ENCODE data around the gene DPYSL3. TPM values are rescaled to one million over a fixed set of nuclear protein-coding genes. Genes with fewer than 3 reads are reported as not detected.

DPYSL3 gene
- total RNA-seq, 1 donor from 2014 or later: 42.4 TPM

DNA sequence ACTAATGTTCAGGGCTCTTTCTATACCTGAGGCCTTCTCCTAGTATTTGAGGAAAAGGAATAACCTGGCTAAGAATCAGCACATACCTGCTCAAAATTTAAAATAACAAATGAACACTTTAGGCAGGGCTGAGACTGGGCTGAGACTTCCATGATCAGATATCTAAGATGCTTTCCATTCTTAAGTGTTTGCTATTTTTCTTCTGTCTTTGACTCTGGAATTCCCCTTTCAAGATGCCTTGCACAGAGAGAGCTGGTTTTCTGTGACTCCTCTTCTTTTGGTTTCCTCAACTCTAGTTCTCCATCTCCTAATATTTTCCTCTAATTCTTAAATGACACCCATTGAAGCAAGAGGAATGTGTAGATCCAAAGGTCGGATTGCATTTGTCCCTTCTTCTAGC lies 61.1 kb downstream of the DPYSL3 start:
- Histone ChIP-seq H3K27me3 (ENCODE audit: control insufficient read depth, insufficient read depth, low read length) (no peaks in the 10 kb centered on the region), H3K4me3 (ENCODE audit: low read depth, low read length) (no peak overlapping the region), H3K36me3 (ENCODE audit: control insufficient read depth, insufficient read depth, low read length) (no peaks in the 10 kb centered on the region)
- TF ChIP-seq, protein P1, sequence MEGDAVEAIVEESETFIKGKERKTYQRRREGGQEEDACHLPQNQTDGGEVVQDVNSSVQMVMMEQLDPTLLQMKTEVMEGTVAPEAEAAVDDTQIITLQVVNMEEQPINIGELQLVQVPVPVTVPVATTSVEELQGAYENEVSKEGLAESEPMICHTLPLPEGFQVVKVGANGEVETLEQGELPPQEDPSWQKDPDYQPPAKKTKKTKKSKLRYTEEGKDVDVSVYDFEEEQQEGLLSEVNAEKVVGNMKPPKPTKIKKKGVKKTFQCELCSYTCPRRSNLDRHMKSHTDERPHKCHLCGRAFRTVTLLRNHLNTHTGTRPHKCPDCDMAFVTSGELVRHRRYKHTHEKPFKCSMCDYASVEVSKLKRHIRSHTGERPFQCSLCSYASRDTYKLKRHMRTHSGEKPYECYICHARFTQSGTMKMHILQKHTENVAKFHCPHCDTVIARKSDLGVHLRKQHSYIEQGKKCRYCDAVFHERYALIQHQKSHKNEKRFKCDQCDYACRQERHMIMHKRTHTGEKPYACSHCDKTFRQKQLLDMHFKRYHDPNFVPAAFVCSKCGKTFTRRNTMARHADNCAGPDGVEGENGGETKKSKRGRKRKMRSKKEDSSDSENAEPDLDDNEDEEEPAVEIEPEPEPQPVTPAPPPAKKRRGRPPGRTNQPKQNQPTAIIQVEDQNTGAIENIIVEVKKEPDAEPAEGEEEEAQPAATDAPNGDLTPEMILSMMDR (IDR thresholded peaks at IDR 0.05; ENCODE audit: insufficient read depth, low read length, poor library complexity, severe bottlenecking): no peak
- no peak for DNase-seq (ENCODE audit: low read depth)

DNA sequence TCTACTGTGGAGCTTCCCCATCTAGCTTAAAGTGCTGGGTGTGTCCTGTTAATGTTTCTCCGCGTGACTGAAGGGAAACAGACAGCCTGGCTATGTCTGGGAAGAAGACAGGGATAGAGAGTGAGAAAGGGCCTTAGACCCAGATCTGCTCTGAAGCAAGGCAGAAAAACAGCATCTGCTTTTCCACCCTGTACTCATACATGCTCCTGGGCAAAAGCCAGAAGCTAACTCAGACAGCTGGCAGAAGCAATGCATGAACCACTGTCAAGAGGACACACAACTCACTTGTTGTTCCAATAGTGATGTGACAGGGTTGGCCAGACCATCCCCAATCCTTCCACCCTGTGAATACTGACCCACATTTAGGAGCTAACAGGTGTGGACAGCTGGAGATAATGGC lies 63.3 kb downstream of the DPYSL3 start:
- TF ChIP-seq, protein P1 (IDR thresholded peaks at IDR 0.05; ENCODE audit: insufficient read depth, low read length, poor library complexity, severe bottlenecking): no peak
- H3K36me3 ChIP-seq (ENCODE audit: control insufficient read depth, insufficient read depth, low read length): no peaks in the 10 kb centered on the region
- H3K27me3 ChIP-seq (ENCODE audit: control insufficient read depth, insufficient read depth, low read length): no peaks in the 10 kb centered on the region
- no peak for DNase-seq (ENCODE audit: low read depth)
- H3K4me3 ChIP-seq (ENCODE audit: low read depth, low read length): no peak overlapping the region

DNA sequence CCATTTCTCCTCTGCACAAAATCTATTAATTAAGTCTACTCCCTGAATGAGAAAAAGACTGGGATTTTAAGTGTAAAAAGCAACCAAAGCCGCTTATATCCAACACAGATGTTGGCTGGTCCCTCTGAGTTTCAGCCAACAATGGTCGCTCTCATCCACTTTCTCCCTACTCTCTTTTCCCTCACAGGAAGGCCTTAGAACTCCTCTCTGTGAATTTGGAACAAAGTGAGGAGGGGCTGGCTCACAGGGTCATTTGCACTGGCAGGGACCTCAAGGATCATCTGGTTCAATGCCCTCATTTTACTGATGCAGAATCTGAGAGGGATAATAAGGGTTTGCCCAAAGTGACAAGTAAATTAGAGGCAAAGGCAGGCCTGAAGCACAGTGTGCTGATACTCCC lies 64.0 kb downstream of the DPYSL3 start:
- TF ChIP-seq, protein P1 (IDR thresholded peaks at IDR 0.05; ENCODE audit: insufficient read depth, low read length, poor library complexity, severe bottlenecking): no peak

DNA sequence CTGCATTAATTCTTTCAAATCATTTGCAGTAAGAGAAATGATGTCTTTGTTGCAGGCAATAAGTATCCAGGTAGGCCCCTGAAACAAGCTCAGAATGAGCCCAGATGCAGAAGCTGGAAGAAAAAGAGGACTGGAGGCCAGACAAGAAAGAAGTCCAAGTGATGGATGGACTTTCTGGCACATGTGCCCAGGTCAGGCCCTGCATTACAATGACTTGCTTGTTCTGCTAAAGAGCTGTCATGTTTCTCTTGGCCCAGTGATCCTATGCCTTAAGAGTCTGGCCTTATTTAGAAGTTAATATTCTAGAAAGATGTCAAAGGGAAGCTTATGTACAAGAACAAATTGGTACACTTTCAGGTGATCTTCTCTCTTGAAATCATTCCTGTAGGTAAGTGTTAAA lies 64.8 kb downstream of the DPYSL3 start:
- H3K27me3 ChIP-seq (ENCODE audit: control insufficient read depth, insufficient read depth, low read length): no peaks in the 10 kb centered on the region

More for the DNA sequence above, 64.0 kb downstream of the DPYSL3 start:
- no peaks in the 10 kb centered on the region for H3K36me3 ChIP-seq (ENCODE audit: control insufficient read depth, insufficient read depth, low read length)
- no peak for DNase-seq (ENCODE audit: low read depth)
- no peaks in the 10 kb centered on the region for H3K27me3 ChIP-seq (ENCODE audit: control insufficient read depth, insufficient read depth, low read length)
- no peak overlapping the region for H3K4me3 ChIP-seq (ENCODE audit: low read depth, low read length)

DNA sequence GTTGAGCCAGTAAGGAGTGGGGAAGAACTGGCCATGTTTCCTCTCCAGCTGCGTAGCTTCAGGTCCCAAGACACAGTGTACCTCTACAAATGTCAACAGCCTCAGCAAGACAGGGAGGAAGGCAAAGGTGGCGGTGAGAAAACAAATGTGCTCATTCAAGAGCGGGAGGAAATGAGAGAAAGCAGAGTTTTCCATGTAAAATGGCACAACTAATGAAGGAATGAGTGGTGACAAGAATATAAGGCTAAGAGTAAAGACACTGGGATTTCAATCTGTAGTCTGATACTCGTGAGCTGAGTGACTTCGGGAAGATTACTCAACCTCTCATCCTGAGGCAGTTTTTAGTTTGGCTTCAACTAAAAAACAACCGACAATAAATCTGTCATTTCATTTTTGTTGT lies 67.6 kb downstream of the DPYSL3 start:
- no peaks in the 10 kb centered on the region for H3K36me3 ChIP-seq (ENCODE audit: control insufficient read depth, insufficient read depth, low read length)
- no peaks in the 10 kb centered on the region for H3K27me3 ChIP-seq (ENCODE audit: control insufficient read depth, insufficient read depth, low read length)
- H3K4me3 ChIP-seq (ENCODE audit: low read depth, low read length): no peak overlapping the region
- no peak for DNase-seq (ENCODE audit: low read depth)
- TF ChIP-seq, protein P1 (IDR thresholded peaks at IDR 0.05; ENCODE audit: insufficient read depth, low read length, poor library complexity, severe bottlenecking): no peak

More for the DNA sequence above, 64.8 kb downstream of the DPYSL3 start:
- H3K4me3 ChIP-seq (ENCODE audit: low read depth, low read length): no peak overlapping the region
- no peak for DNase-seq (ENCODE audit: low read depth)
- H3K36me3 ChIP-seq (ENCODE audit: control insufficient read depth, insufficient read depth, low read length): no peaks in the 10 kb centered on the region
- TF ChIP-seq, protein P1 (IDR thresholded peaks at IDR 0.05; ENCODE audit: insufficient read depth, low read length, poor library complexity, severe bottlenecking): no peak

DNA sequence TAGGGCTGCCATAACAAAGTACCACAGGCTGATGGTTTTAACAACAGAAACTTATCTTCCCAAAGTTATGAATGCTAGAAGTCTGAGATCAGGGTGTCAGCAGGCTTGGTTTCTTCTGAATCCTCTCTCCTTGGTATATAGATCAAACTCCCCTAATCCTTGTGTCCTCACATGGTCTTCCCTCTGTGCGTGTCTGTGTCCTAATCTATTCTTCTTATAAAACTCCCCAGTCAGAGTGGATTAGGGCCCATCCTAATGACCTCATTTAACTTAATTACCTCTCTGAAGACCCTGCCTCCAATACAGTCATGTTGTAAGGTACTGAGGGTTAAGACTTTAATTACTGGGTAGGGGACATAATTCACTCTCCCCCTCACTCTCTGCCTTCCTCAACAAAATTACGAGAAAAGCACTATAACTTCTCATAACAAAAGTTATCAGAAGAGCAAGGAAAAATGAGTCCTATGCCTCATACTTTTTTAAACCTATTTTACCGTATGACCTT lies 68.6 kb downstream of the DPYSL3 start:
- TF ChIP-seq, protein P1 (IDR thresholded peaks at IDR 0.05; ENCODE audit: insufficient read depth, low read length, poor library complexity, severe bottlenecking): no peak
- no peak overlapping the region for H3K4me3 ChIP-seq (ENCODE audit: low read depth, low read length)
- DNase-seq (ENCODE audit: low read depth): no peak
- no peaks in the 10 kb centered on the region for H3K27me3 ChIP-seq (ENCODE audit: control insufficient read depth, insufficient read depth, low read length)
- no peaks in the 10 kb centered on the region for H3K36me3 ChIP-seq (ENCODE audit: control insufficient read depth, insufficient read depth, low read length)

Measured in kidney epithelial cell (primary cell).